GM19397 (cell line): ENCODE measurements around the gene WIPF1.

Source experiments
- ATAC-seq: cut with Tn5 transposase; IDR thresholded peaks from one replicate; pipeline ENCODE4 v1.9.1; 2021; ENCODE audit warnings: mild to moderate bottlenecking, moderate library complexity; ENCODE audit not compliant: unreplicated experiment

WIPF1 gene

GRCh38 chr2:174546519-174547506, 50.8 kb downstream of the WIPF1 start:
- no peak for ATAC-seq

GRCh38 chr2:174545240-174545639, 52.4 kb downstream of the WIPF1 start:
- no peak for ATAC-seq

GRCh38 chr2:174544802-174545201, 52.8 kb downstream of the WIPF1 start:
- no peak for ATAC-seq

- ATAC-seq: no peak
These were observed 53.4 kb downstream of the WIPF1 start for GRCh38 chr2:174544156-174544555.

GRCh38 chr2:174540893-174541292, 56.7 kb downstream of the WIPF1 start:
- ATAC-seq: no peak

GRCh38 chr2:174535757-174536703, 61.6 kb downstream of the WIPF1 start:
- ATAC-seq: no peak

- ATAC-seq: no peak
These were observed 62.5 kb downstream of the WIPF1 start for GRCh38 chr2:174535083-174535482.

- no peak for ATAC-seq
These were observed 67.7 kb downstream of the WIPF1 start for GRCh38 chr2:174529916-174530315.

- ATAC-seq: no peak
These were observed 69.6 kb downstream of the WIPF1 start for GRCh38 chr2:174527959-174528358.

GRCh38 chr2:174527101-174527721, 70.4 kb downstream of the WIPF1 start:
- no peak for ATAC-seq

- ATAC-seq: no peak
These were observed 73.1 kb downstream of the WIPF1 start for GRCh38 chr2:174524527-174524926.

- ATAC-seq: no peak
These were observed 75.1 kb downstream of the WIPF1 start for GRCh38 chr2:174522553-174522952.

- no peak for ATAC-seq
These were observed 79.2 kb downstream of the WIPF1 start for GRCh38 chr2:174518395-174518794.

GRCh38 chr2:174516501-174517378, 80.9 kb downstream of the WIPF1 start:
- ATAC-seq: no peak

GRCh38 chr2:174512345-174512744, 85.3 kb downstream of the WIPF1 start:
- ATAC-seq: no peak

GRCh38 chr2:174511580-174512260, 85.9 kb downstream of the WIPF1 start:
- ATAC-seq: no peak

GRCh38 chr2:174510583-174511189, 86.9 kb downstream of the WIPF1 start:
- ATAC-seq: no peak
